Activated CD4-positive, alpha-beta memory T cell treated with anti-CD3 and anti-CD28 coated beads, Interleukin-2, amount 10 ng/mL, durations not matched to agents 7 days and 5 days (primary cell): ENCODE results near the gene PKD1L1. TPM values are rescaled to one million over a fixed set of nuclear protein-coding genes. Genes with fewer than 3 reads are reported as not detected.
A peak's percentile ranks its signal among the peaks of the same experiment; 100 is the strongest.
"Not testable (repeated sequence)": the region's sequence is repeated elsewhere in the genome, so short reads cannot be mapped to it uniquely, and the experiment has no call there.

ENCODE experiments used
- CTCF ChIA-PET: fragments of 350-600 bp; sonication (Branson Sonifier 250); formaldehyde crosslinking; loops from one replicate; lab custom pipeline; 2021; ENCODE audit warnings: antibody characterized with exemption, inconsistent platforms; lab: Charles Lee
- POLR2A ChIA-PET: fragments of 350-600 bp; sonication (Branson Sonifier 250); formaldehyde crosslinking; loops from one replicate; lab custom pipeline; 2021; ENCODE audit warnings: antibody characterized with exemption; lab: Charles Lee
- DNase-seq: peaks from one replicate; pipeline ENCODE4 v3.0.0-alpha.2; 2020
- H3K27ac Mint-ChIP-seq: one replicate; pipeline ENCODE4 v1.8.0; 2021; ENCODE audit warnings: mild to moderate bottlenecking, mixed read lengths
- H3K27me3 Mint-ChIP-seq: one replicate; pipeline ENCODE4 v1.8.0; 2021; ENCODE audit warnings: mixed read lengths
- H3K36me3 Mint-ChIP-seq: one replicate; pipeline ENCODE4 v1.8.0; 2021; ENCODE audit warnings: low read depth, mixed read lengths
- H3K4me1 Mint-ChIP-seq: one replicate; pipeline ENCODE4 v1.8.0; 2021; ENCODE audit warnings: mixed read lengths
- H3K4me3 Mint-ChIP-seq: one replicate; pipeline ENCODE4 v1.8.0; 2021; ENCODE audit warnings: mild to moderate bottlenecking, mixed read lengths
- H3K9me3 Mint-ChIP-seq: one replicate; pipeline ENCODE4 v1.8.0; 2021; ENCODE audit warnings: mixed read lengths
- total RNA-seq, 2 experiments: library from RNA; stranded (reverse); gene quantifications; one replicate each; pipeline ENCODE4 v1.2.3, GENCODE V29; 2021

PKD1L1 gene
- total RNA-seq: under 1 TPM; 0.05 to 0.48 TPM

- Mint-ChIP-seq H3K27ac (no peak within 1 kb of the TSS), H3K9me3 (no peaks in the 10 kb centered on the region), H3K4me3 (no peak within 1 kb of the TSS), H3K36me3 (no peaks in the 10 kb centered on the region), H3K27me3 (peaks cover 2% of the 10 kb centered on the region), H3K4me1 (peaks cover 8% of the 10 kb centered on the region)
- DNase-seq: no peak
- ChIA-PET CTCF (interaction anchor here (0.9 to 2.2 kb wide), 4 partner anchors 21 to 207 kb away, joined by 3 to 6 read pairs (median 3); no protein-coding TSS in a partner anchor), POLR2A (no interaction called here)
These were observed at the start of gene PKD1L1 for GRCh38 chr7:47948141-47948790. Gene PKD1L1, minus strand, starts transcription at chr7:47948466. Its CDS starts 26 bp downstream, at chr7:47948440.

- no peaks in the 10 kb centered on the region for H3K36me3 Mint-ChIP-seq
- H3K27me3 Mint-ChIP-seq: no peaks in the 10 kb centered on the region
- H3K4me1 Mint-ChIP-seq: peaks cover 20% of the 10 kb centered on the region
- no peak for DNase-seq
- ChIA-PET CTCF (interaction anchor here (0.8 to 3.6 kb wide), 17 partner anchors 10 to 127 kb away, joined by 3 to 77 read pairs (median 8); no protein-coding TSS in a partner anchor), POLR2A (interaction anchor here (1.3 to 7.6 kb wide), 8 partner anchors 10 to 116 kb away, joined by 3 to 78 read pairs (median 14); partner anchors contain the start of gene UPP1)
- peak overlapping the region; percentile 80 for H3K4me3 Mint-ChIP-seq
- peak overlapping the region; percentile 88 for H3K27ac Mint-ChIP-seq
- peaks cover 2% of the 10 kb centered on the region for H3K9me3 Mint-ChIP-seq
These were observed 44.2 kb upstream of the PKD1L1 start for GRCh38 chr7:47992446-47992845.

- Mint-ChIP-seq H3K9me3 (peaks cover 2% of the 10 kb centered on the region), H3K4me1 (peaks cover 20% of the 10 kb centered on the region), H3K27ac (peak overlapping the region; percentile 88), H3K27me3 (no peaks in the 10 kb centered on the region), H3K4me3 (peak overlapping the region; percentile 80), H3K36me3 (no peaks in the 10 kb centered on the region)
- ChIA-PET POLR2A (interaction anchor here (1.3 to 7.6 kb wide), 9 partner anchors 9 to 117 kb away, joined by 3 to 78 read pairs (median 14); partner anchors contain the start of gene UPP1), CTCF (interaction anchor here (0.8 to 3.6 kb wide), 23 partner anchors 9 to 163 kb away, joined by 3 to 77 read pairs (median 5); no protein-coding TSS in a partner anchor)
- DNase-seq: peak; percentile 91
These were observed 43.6 kb upstream of the PKD1L1 start for GRCh38 chr7:47991741-47992311.

DNA sequence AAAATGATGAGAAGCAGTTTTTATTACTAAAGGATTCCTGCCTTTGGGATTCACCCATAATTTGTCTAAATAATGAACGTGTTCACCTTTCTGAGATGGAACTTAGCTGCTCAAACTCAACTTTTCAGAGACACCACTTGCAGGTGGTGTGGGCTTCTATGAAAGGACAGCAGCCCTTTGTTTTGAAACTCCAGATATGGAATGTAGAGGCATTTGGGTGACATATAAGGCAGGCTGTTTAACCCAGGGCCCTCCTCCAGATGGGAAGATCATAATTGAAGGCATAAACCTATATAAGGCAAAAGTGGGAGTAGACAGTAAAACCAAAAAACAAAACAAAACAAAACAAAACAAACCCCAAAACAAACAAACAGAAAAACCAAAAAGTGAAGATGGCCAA is 43.0 kb upstream of the PKD1L1 start:
- H3K9me3 Mint-ChIP-seq: peaks cover 2% of the 10 kb centered on the region
- POLR2A ChIA-PET: interaction anchor here (0.7 to 7.6 kb wide), 9 partner anchors 8 to 118 kb away, joined by 3 to 78 read pairs (median 14); partner anchors contain the start of gene UPP1
- H3K4me1 Mint-ChIP-seq: peaks cover 20% of the 10 kb centered on the region
- DNase-seq: no peak
- peak overlapping the region; percentile 80 for H3K4me3 Mint-ChIP-seq
- CTCF ChIA-PET: interaction anchor here (0.8 to 3.6 kb wide), 22 partner anchors 9 to 164 kb away, joined by 3 to 77 read pairs (median 5); no protein-coding TSS in a partner anchor
- H3K36me3 Mint-ChIP-seq: no peaks in the 10 kb centered on the region
- peak overlapping the region; percentile 88 for H3K27ac Mint-ChIP-seq
- no peaks in the 10 kb centered on the region for H3K27me3 Mint-ChIP-seq

- CTCF ChIA-PET: interaction anchor here (0.9 to 3.6 kb wide), 9 partner anchors 8 to 140 kb away, joined by 3 to 77 read pairs (median 12); no protein-coding TSS in a partner anchor
- Mint-ChIP-seq H3K27me3 (no peaks in the 10 kb centered on the region), H3K36me3 (no peaks in the 10 kb centered on the region), H3K4me1 (peaks cover 20% of the 10 kb centered on the region), H3K9me3 (peaks cover 2% of the 10 kb centered on the region), H3K27ac (peak overlapping the region; percentile 11), H3K4me3 (no peak overlapping the region)
- POLR2A ChIA-PET: interaction anchor here (0.6 to 7.6 kb wide), 7 partner anchors 12 to 139 kb away, joined by 3 to 78 read pairs (median 14); partner anchors contain the start of gene UPP1
- no peak for DNase-seq
These were observed 42.3 kb upstream of the PKD1L1 start for GRCh38 chr7:47990592-47990991.

GRCh38 chr7:47989607-47990400 is 41.5 kb upstream of the PKD1L1 start:
- DNase-seq, H3K27me3 Mint-ChIP-seq, H3K27ac Mint-ChIP-seq, H3K4me3 Mint-ChIP-seq, H3K36me3 Mint-ChIP-seq, H3K9me3 Mint-ChIP-seq: not testable (repeated sequence)
- CTCF ChIA-PET: interaction anchor here (0.9 to 3.5 kb wide), 5 partner anchors 12 to 121 kb away, joined by 3 to 77 read pairs (median 18); no protein-coding TSS in a partner anchor
- peaks cover 20% of the 10 kb centered on the region for H3K4me1 Mint-ChIP-seq
- POLR2A ChIA-PET: interaction anchor here (1.2 to 7.6 kb wide), 3 partner anchors 97 to 108 kb away, joined by 3 to 78 read pairs (median 4); partner anchors contain the start of gene UPP1

DNA sequence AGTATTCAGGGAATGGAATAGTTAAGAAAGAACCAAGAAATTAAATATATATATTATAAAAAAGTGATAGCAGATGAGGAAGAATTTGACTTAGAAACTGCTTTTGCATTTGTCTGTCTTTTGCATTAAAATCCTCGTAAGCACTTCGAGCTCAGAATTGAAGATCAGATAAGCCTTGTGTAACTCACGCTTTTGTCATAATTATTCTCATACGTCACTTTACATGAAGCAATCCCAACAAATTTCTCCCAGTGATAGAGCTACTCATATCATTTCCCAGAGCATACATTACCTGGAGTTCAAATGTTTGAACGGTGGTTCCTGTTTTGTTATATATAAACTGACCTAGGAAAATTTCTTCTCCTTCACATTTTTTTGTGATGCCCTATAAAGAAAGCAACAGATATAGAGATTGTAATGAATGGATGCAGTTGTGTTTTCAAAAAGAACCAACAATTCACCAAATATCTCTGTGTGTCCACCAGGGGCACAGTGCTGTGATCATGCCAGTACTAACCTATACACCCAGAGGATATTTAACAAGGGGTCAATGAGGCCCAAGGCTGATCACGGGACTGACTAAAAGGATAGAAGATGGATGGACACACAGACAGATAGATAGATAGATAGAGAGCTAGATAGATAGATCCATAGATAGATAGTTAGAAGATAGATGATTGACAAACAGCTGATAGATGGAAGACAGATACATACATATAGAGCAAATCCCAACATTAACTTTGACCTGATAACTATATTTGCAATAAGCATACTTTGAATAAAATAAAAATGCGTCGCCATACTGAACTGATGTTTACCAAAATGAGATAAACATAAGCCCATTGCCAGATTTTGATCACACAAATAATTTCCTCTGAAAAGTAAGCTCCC is 40.5 kb upstream of the PKD1L1 start:
- DNase-seq: no peak
- Mint-ChIP-seq H3K9me3 (no peaks in the 10 kb centered on the region), H3K27me3 (peaks cover 1% of the 10 kb centered on the region), H3K36me3 (no peaks in the 10 kb centered on the region), H3K27ac (no peak overlapping the region), H3K4me3 (no peak overlapping the region), H3K4me1 (peaks cover 20% of the 10 kb centered on the region)
- POLR2A ChIA-PET: interaction anchor here (0.8 to 7.6 kb wide), 4 partner anchors 98 to 119 kb away, joined by 3 to 78 read pairs (median 4); partner anchors contain the start of gene UPP1
- CTCF ChIA-PET: interaction anchor here (0.7 to 2.7 kb wide), 7 partner anchors 9 to 122 kb away, joined by 3 to 18 read pairs (median 4); partner anchors contain the start of gene HUS1

DNA sequence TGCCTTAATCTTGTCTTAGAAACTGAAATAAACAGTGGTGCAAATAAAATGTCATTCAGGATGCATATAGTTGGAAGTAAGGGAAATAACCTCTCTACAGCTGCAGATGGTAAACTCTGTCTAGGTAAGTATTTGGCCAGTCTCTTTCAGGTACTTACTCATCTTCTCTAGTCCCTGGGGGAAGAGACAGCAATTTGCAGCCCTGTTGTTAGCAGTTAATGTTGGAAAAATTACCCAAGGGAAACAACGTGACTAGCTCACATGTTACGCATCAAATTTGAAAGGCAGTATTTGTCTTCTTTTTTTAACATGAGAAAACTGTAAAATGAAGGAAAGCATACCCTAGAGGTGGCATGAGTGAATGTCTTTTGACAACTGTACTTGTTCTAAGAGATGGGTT is 34.3 kb upstream of the PKD1L1 start:
- Mint-ChIP-seq H3K9me3 (no peaks in the 10 kb centered on the region), H3K27me3 (peaks cover 1% of the 10 kb centered on the region), H3K27ac (no peak overlapping the region), H3K36me3 (peaks cover 12% of the 10 kb centered on the region), H3K4me1 (peaks cover 18% of the 10 kb centered on the region), H3K4me3 (no peak overlapping the region)
- DNase-seq: no peak
- ChIA-PET CTCF (interaction anchor here (1.2 to 1.9 kb wide), 4 partner anchors 9 to 128 kb away, joined by 3 to 12 read pairs (median 4); no protein-coding TSS in a partner anchor), POLR2A (interaction anchor here (0.9 to 2.1 kb wide), 3 partner anchors 9 to 148 kb away, joined by 3 to 7 read pairs (median 3); no protein-coding TSS in a partner anchor)

- not testable (repeated sequence) for H3K9me3 Mint-ChIP-seq, H3K27me3 Mint-ChIP-seq, H3K27ac Mint-ChIP-seq, H3K4me3 Mint-ChIP-seq, DNase-seq
- ChIA-PET CTCF (interaction anchor here (0.7 kb wide), 1 partner anchor 12 kb away, joined by 3 read pairs; no protein-coding TSS in a partner anchor), POLR2A (interaction anchor here (1.4 kb wide), 1 partner anchor 108 kb away, joined by 3 read pairs; no protein-coding TSS in a partner anchor)
- Mint-ChIP-seq H3K4me1 (peaks cover 22% of the 10 kb centered on the region), H3K36me3 (peaks cover 30% of the 10 kb centered on the region)
These were observed 32.4 kb upstream of the PKD1L1 start for GRCh38 chr7:47980648-47981047.

GRCh38 chr7:47979832-47980181 is 31.5 kb upstream of the PKD1L1 start:
- POLR2A ChIA-PET: interaction anchor here (1.1 to 1.4 kb wide), 2 partner anchors 109 to 130 kb away, joined by 3 to 4 read pairs; no protein-coding TSS in a partner anchor
- peaks cover 22% of the 10 kb centered on the region for H3K4me1 Mint-ChIP-seq
- peak overlapping the region; percentile 87 for H3K4me3 Mint-ChIP-seq
- H3K27ac Mint-ChIP-seq: peak overlapping the region; percentile 97
- DNase-seq: no peak
- H3K36me3 Mint-ChIP-seq: peaks cover 32% of the 10 kb centered on the region
- CTCF ChIA-PET: interaction anchor here (0.7 kb wide), 2 partner anchors 8 to 13 kb away, joined by 3 to 4 read pairs; no protein-coding TSS in a partner anchor
- H3K27me3 Mint-ChIP-seq: peaks cover 1% of the 10 kb centered on the region
- no peaks in the 10 kb centered on the region for H3K9me3 Mint-ChIP-seq
